Fibroblast of lung (primary cell): ENCODE results near the gene RNGTT. TPM values are rescaled to one million over a fixed set of nuclear protein-coding genes. Genes with fewer than 3 reads are reported as not detected.

Experiments
- DNase-seq, 2 donors: peaks; one replicate each; pipeline versions ENCODE4 v3.0.0 to v3.0.0-alpha.2; 2010; ENCODE audit warnings: low read depth in 2 of 2
- H2AFZ ChIP-seq: 2 replicates; pipeline ENCODE4 v1.5.1; 2012; ENCODE audit warnings: low read length, control low read depth, inconsistent platforms
- H3K27ac ChIP-seq: 2 replicates; pipeline ENCODE4 v1.5.1; 2011; ENCODE audit warnings: low read length, control low read depth; ENCODE audit not compliant: insufficient read depth
- H3K27me3 ChIP-seq: 2 replicates; pipeline ENCODE4 v1.5.1; 2011; ENCODE audit warnings: mild to moderate bottlenecking, low read length; ENCODE audit not compliant: control insufficient read depth, insufficient read depth
- H3K36me3 ChIP-seq: 2 replicates; pipeline ENCODE4 v1.5.1; 2011; ENCODE audit warnings: low read length; ENCODE audit not compliant: control insufficient read depth, insufficient read depth
- H3K4me1 ChIP-seq: 2 replicates; pipeline ENCODE4 v1.5.1; 2011; ENCODE audit warnings: low read length; ENCODE audit not compliant: control insufficient read depth, insufficient read depth; ENCODE audit errors: extremely low read depth
- H3K4me2 ChIP-seq: 2 replicates; pipeline ENCODE4 v1.5.1; 2011; ENCODE audit warnings: low read length, control low read depth; ENCODE audit not compliant: insufficient read depth; ENCODE audit errors: extremely low read depth
- H3K4me3 ChIP-seq, 4 experiments: fragments of 200-600 bp in 1 of 4; sonication (generic) in 1 of 4; replicated peaks in 1 of 4; 2 replicates each; pipeline ENCODE4 v1.5.1; 2011 to 2016; ENCODE audit warnings: low read length in 4 of 4, low read depth in 3 of 4, mild to moderate bottlenecking in 3 of 4, control low read depth in 2 of 4, inconsistent platforms in 1 of 4, mixed read lengths in 1 of 4; ENCODE audit not compliant: insufficient read depth in 1 of 4; ENCODE audit errors: control extremely low read depth in 1 of 4
- H3K79me2 ChIP-seq: 2 replicates; pipeline ENCODE4 v1.5.1; 2012; ENCODE audit warnings: mild to moderate bottlenecking, low read length, inconsistent platforms; ENCODE audit not compliant: control insufficient read depth, insufficient read depth
- H3K9ac ChIP-seq: 2 replicates; pipeline ENCODE4 v1.5.1; 2011; ENCODE audit warnings: mild to moderate bottlenecking, low read length, control low read depth; ENCODE audit not compliant: insufficient read depth
- H3K9me3 ChIP-seq: 2 replicates; pipeline ENCODE4 v1.5.1; 2012; ENCODE audit warnings: low read depth, low read length; ENCODE audit not compliant: control insufficient read depth, insufficient read depth
- H4K20me1 ChIP-seq: 2 replicates; pipeline ENCODE4 v1.5.1; 2011; ENCODE audit warnings: low read length; ENCODE audit not compliant: control insufficient read depth, insufficient read depth; ENCODE audit errors: extremely low read depth
- CTCF ChIP-seq, 2 donors: IDR thresholded peaks in 1 of 2; conservative IDR thresholded peaks in 1 of 2; 1 replicate in 1 of 2; 2 replicates in 1 of 2; pipeline ENCODE4 v1.5.1; 2011 to 2012; ENCODE audit warnings: low read length in 2 of 2, control low read depth in 1 of 2, inconsistent platforms in 1 of 2, low read depth in 1 of 2, mild to moderate bottlenecking in 1 of 2
- EZH2 ChIP-seq: IDR thresholded peaks from 2 replicates; pipeline ENCODE4 v1.5.1; 2012; ENCODE audit warnings: low read length, control low read depth, mild to moderate bottlenecking; ENCODE audit errors: missing control alignments
- polyA plus RNA-seq, 2 donors: library from polyadenylated mRNA; depleted of rRNA in 1 of 2; stranded (reverse) in 1 of 2; unstranded in 1 of 2; fragments of >200 nt; gene quantifications; 2 replicates each; pipeline ENCODE4 v1.2.1, GENCODE V29; 2011 to 2012; ENCODE audit warnings: missing spikeins in 1 of 2
- total RNA-seq: library from RNA; depleted of rRNA; stranded (reverse); fragments of >200 nt; gene quantifications from 2 replicates; pipeline ENCODE4 v1.2.1, GENCODE V29; 2014

RNGTT gene
- total and polyA plus RNA-seq, 2 donors (not counting 1 experiment from before 2014, with no cell fraction given) = 10.7 to 12.7 TPM

DNA sequence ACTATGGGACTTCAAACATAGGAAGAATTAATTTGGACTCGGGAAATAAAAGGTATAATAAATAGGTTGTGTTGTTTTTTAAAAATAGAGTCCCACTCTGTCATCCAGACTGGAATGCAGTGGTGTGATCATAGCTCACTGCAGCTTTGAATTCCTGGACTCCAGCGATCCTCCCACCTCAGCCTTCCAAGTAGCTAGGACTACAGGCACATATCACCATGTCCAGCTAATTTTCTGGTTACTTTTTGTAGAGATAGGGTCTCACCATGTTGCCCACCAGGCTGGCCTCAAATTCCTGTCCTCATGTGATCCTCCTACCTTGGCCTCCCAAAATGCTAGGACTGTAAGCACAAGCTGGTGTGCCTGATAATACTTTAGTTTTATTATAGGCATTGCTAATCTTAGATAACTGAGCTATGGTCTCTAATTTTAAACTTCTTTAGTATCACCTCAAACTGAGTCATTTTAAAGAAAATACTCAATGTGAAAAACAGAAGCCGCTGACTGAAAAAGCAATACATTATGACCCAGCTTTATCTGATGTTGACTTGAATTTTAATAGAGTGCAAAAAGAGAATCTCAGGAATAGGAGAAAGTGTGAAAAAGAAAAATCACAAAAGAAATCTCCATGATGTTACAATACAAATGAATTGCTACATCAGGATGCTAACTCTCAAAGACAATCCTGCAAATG, 251.0 kb downstream of the RNGTT start:
- H3K27me3 ChIP-seq = no peaks in the 10 kb centered on the region
- H3K4me2 ChIP-seq = no peak overlapping the region
- no peaks in the 10 kb centered on the region for H3K36me3 ChIP-seq
- H2AFZ ChIP-seq = no peak overlapping the region
- no peak overlapping the region for H3K9ac ChIP-seq
- DNase-seq = no peak
- TF ChIP-seq EZH2 = no peak
- no peak for TF ChIP-seq CTCF (conservative IDR thresholded peaks at IDR 0.05 in 1 of 2, IDR thresholded peaks at IDR 0.05 in 1 of 2; ENCODE audit: low read depth in 1 of 2, low read length in 2 of 2)
- no peaks in the 10 kb centered on the region for H3K9me3 ChIP-seq
- H3K4me1 ChIP-seq = no peaks in the 10 kb centered on the region
- H3K4me3 ChIP-seq = no peak overlapping the region
- no peaks in the 10 kb centered on the region for H4K20me1 ChIP-seq
- no peaks in the 10 kb centered on the region for H3K79me2 ChIP-seq
- no peak overlapping the region for H3K27ac ChIP-seq

DNA sequence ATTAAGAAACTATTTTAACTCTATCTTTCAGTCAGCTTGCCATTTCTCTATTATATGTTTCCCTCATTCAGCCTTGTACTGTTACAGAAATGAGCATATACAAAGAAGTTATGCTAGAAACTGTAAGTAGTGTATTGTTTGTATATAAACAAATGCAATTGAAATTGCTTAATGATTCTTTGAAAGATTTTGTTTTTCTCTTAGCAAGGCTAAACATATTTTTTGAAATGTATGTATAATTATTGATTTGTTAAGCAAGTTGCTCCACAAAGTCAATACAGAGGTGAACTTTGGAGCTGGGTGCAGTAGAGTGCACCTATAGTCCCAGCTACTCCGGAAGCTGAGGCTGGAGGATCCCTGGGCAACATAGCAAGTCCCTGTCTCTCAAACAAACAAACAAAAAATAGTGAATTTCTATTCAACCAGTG, 253.6 kb downstream of the RNGTT start:
- Histone ChIP-seq H3K4me1 (no peaks in the 10 kb centered on the region), H3K27ac (no peak overlapping the region), H3K4me2 (no peak overlapping the region), H2AFZ (no peak overlapping the region), H3K9ac (no peak overlapping the region), H3K36me3 (no peaks in the 10 kb centered on the region), H4K20me1 (no peaks in the 10 kb centered on the region), H3K9me3 (no peaks in the 10 kb centered on the region), H3K27me3 (no peaks in the 10 kb centered on the region), H3K79me2 (no peaks in the 10 kb centered on the region), H3K4me3 (no peak overlapping the region)
- DNase-seq = no peak
- no peak for TF ChIP-seq CTCF (conservative IDR thresholded peaks at IDR 0.05 in 1 of 2, IDR thresholded peaks at IDR 0.05 in 1 of 2; ENCODE audit: low read depth in 1 of 2, low read length in 2 of 2)
- no peak for TF ChIP-seq EZH2

- H3K27ac ChIP-seq = no peak overlapping the region
- no peaks in the 10 kb centered on the region for H4K20me1 ChIP-seq
- TF ChIP-seq EZH2 (no peak), CTCF (conservative IDR thresholded peaks at IDR 0.05 in 1 of 2, IDR thresholded peaks at IDR 0.05 in 1 of 2; ENCODE audit: low read depth in 1 of 2, low read length in 2 of 2) (no peak)
- H3K9me3 ChIP-seq = no peaks in the 10 kb centered on the region
- no peaks in the 10 kb centered on the region for H3K27me3 ChIP-seq
- H3K36me3 ChIP-seq = no peaks in the 10 kb centered on the region
- H3K4me3 ChIP-seq = no peak overlapping the region
- no peaks in the 10 kb centered on the region for H3K4me1 ChIP-seq
- H2AFZ ChIP-seq = no peak overlapping the region
- DNase-seq = no peak
- H3K9ac ChIP-seq = no peak overlapping the region
- H3K79me2 ChIP-seq = no peaks in the 10 kb centered on the region
- no peak overlapping the region for H3K4me2 ChIP-seq
Observed at GRCh38 chr6:88708197-88708744, 255.1 kb downstream of the RNGTT start.
